Prostate gland (tissue), 2 donors: ENCODE measurements around the gene TAF10. TPM values are rescaled to one million over a fixed set of nuclear protein-coding genes. Genes with fewer than 3 reads are reported as not detected.

Source experiments
- DNase-seq: peaks from one replicate; pipeline ENCODE4 v3.0.0-alpha.2; 2019; ENCODE audit warnings: low spot score
- H3K27ac ChIP-seq, 2 donors: fragments of 200-600 bp; sonication (generic); 2 replicates each; pipeline ENCODE4 v1.5.1; 2017 to 2019
- H3K27me3 ChIP-seq: fragments of 200-600 bp; sonication (generic); replicated peaks from 2 replicates; pipeline ENCODE4 v1.5.1; 2019; ENCODE audit not compliant: insufficient read depth
- H3K36me3 ChIP-seq, 2 donors: fragments of 200-600 bp; sonication (generic); 1 replicate in 1 of 2; 2 replicates in 1 of 2; pipeline versions ENCODE4 v1.5.1 to v1.8.1; 2017 to 2019
- H3K4me1 ChIP-seq: fragments of 200-600 bp; sonication (generic); replicated peaks from 2 replicates; pipeline ENCODE4 v1.5.1; 2019
- H3K4me3 ChIP-seq, 2 donors: fragments of 200-600 bp; sonication (generic); 2 replicates each; pipeline ENCODE4 v1.5.1; 2017 to 2019
- H3K9me3 ChIP-seq: fragments of 200-600 bp; sonication (generic); 2 replicates; pipeline ENCODE4 v1.5.1; 2017
- POLR2A ChIP-seq: fragments of 450-650 bp; IDR thresholded peaks from one replicate; pipeline ENCODE4 v1.6.1; 2016; ENCODE audit warnings: antibody characterized with exemption, mild to moderate bottlenecking
- POLR2AphosphoS5 ChIP-seq: sonication (generic); formaldehyde crosslinking; IDR thresholded peaks from one replicate; pipeline ENCODE4 v1.6.1; 2017; ENCODE audit warnings: antibody characterized with exemption
- WGBS: methylation state at CpG from one replicate; pipeline ENCODE4 v1.1.5; 2018; 5-methylcytosine and 5-hydroxymethylcytosine counted together
- intact Hi-C: fragments of 100-400 bp; cut with DNase I; formaldehyde crosslinking; loops from one replicate; pipeline ENCODE4 v1.14.2; 2022
- total RNA-seq, 2 donors: library from RNA; depleted of rRNA; stranded (reverse); fragments of >200 nt; gene quantifications; one replicate each; pipeline ENCODE4 v1.1.0, GENCODE V29; 2016
- TF ChIP-seq, protein P1 (sequence below), 4 experiments: fragments of 200-600 bp in 2 of 4; fragments of 450-650 bp in 2 of 4; sonication (generic) in 2 of 4; IDR thresholded peaks; 1 replicate in 3 of 4; 2 replicates in 1 of 4; pipeline ENCODE4 v1.5.1; 2016 to 2019; ENCODE audit warnings: antibody characterized with exemption in 4 of 4, mild to moderate bottlenecking in 2 of 4, moderate library complexity in 2 of 4

The TAF10 gene
- total RNA-seq, 2 donors from 2014 or later, result 130 to 193 TPM

DNA sequence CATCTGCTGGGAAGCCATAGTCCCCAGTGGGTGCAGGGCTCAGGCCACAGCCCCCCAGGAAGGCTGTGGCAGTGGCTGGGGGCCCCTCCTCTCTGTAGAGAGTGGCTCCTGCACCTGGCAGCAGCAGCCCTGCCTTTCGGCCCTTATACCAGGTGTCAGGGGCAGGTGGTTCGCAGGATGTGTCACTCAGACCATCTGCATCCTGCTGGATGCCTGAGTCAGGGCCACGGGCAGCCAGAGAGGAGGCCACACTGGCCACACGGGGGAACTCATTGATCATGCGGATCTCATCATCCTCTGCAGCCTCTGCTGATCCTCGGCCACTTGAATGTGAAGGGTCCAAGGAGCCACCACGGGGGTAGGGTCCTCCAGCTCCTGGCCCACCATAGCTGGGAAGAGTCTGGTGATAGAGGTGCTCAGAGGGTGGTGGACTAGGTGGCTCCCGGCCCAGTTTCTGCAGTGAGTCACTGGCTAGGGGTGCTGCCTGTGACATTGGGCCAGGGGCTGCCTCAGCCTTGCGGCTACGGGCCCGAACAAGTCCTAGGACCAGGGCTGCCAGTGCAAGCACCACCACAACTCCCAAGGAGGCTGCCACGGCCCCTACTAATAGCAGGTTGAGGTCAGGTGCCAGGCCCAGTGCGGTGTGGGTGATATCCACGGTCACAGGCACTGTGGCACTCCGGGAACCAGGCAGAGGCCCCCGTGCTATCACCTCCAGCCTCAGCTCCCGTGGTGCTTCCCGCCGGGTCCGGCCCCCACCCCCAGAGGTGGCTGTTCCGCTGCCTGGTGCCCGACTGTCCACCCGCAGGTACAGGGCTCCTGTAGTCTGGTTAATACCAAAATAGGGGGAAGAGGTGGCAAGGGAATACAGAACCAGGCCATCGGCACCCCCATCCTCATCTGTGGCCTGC lies 10.5 kb upstream of the TAF10 start:
- H3K9me3 ChIP-seq, result no peaks in the 10 kb centered on the region
- intact Hi-C loops, result no loop called here
- H3K4me1 ChIP-seq, result no peaks in the 10 kb centered on the region
- WGBS, result 91% methylated on average over 21 of the region's 24 CpGs
- H3K4me3 ChIP-seq, result no peak overlapping the region
- no peak for DNase-seq
- TF ChIP-seq POLR2AphosphoS5, result no peak
- TF ChIP-seq, protein P1, sequence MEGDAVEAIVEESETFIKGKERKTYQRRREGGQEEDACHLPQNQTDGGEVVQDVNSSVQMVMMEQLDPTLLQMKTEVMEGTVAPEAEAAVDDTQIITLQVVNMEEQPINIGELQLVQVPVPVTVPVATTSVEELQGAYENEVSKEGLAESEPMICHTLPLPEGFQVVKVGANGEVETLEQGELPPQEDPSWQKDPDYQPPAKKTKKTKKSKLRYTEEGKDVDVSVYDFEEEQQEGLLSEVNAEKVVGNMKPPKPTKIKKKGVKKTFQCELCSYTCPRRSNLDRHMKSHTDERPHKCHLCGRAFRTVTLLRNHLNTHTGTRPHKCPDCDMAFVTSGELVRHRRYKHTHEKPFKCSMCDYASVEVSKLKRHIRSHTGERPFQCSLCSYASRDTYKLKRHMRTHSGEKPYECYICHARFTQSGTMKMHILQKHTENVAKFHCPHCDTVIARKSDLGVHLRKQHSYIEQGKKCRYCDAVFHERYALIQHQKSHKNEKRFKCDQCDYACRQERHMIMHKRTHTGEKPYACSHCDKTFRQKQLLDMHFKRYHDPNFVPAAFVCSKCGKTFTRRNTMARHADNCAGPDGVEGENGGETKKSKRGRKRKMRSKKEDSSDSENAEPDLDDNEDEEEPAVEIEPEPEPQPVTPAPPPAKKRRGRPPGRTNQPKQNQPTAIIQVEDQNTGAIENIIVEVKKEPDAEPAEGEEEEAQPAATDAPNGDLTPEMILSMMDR (IDR thresholded peaks at IDR 0.05), result no peak
- no peak for TF ChIP-seq POLR2A
- no peak overlapping the region for H3K27ac ChIP-seq
- H3K27me3 ChIP-seq, result no peaks in the 10 kb centered on the region
- no peaks in the 10 kb centered on the region for H3K36me3 ChIP-seq

DNA sequence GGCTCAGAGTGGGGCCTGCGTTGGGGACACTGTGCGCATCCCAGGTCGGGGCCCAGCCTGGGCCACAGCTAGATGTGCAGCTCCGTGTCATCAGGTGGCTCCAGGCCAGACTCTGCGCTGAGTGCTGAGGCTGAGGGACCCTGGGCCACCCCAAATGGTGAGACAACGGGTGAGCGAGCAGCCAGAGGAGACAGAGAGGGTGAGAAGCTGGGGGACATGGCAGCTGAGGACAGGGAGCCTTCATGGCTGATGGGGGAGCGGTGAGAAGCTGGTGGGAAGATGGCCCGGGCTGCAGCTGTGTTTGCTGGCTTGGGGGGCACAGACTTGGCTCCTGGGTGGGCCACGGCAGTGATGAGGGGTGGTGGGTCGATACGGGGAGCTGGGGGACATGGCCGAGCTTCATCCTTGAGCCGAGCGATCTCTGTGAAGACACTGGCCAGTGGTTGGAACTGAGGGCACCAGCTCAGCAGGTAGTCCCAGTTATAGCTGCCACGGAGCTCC lies 9.7 kb upstream of the TAF10 start:
- no peak for DNase-seq
- H3K4me3 ChIP-seq, result no peak overlapping the region
- H3K4me1 ChIP-seq, result no peaks in the 10 kb centered on the region
- H3K36me3 ChIP-seq, result no peaks in the 10 kb centered on the region
- TF ChIP-seq, protein P1 (IDR thresholded peaks at IDR 0.05), result no peak
- TF ChIP-seq POLR2A (no peak), POLR2AphosphoS5 (no peak)
- H3K27ac ChIP-seq, result no peak overlapping the region
- WGBS, result 69% methylated on average over 10 of the region's 16 CpGs
- H3K9me3 ChIP-seq, result no peaks in the 10 kb centered on the region
- no peaks in the 10 kb centered on the region for H3K27me3 ChIP-seq
- intact Hi-C loops, result no loop called here

DNA sequence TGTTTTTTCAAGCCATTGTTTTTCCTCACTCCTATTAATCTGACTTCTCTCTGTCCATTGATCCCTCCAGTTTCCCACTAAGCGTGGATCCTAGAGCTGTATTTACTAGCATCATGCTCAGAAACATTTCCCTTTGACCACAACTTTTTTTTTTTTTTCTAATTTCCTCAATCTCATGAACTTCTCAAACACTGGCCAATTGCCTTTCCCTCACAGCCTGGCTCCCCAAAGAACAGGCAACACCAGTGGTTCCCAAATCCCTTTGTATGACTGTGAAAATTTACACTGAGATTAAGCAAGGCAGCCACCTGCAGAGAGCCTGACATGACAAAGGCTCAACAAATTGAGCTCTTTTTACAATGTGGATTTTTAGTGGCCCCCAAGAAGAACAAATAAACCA lies 8.6 kb upstream of the TAF10 start:
- H3K4me3 ChIP-seq, result no peak overlapping the region
- DNase-seq, result no peak
- H3K36me3 ChIP-seq, result no peaks in the 10 kb centered on the region
- no peaks in the 10 kb centered on the region for H3K27me3 ChIP-seq
- TF ChIP-seq, protein P1 (IDR thresholded peaks at IDR 0.05), result no peak
- no peak for TF ChIP-seq POLR2AphosphoS5
- TF ChIP-seq POLR2A, result no peak
- no peaks in the 10 kb centered on the region for H3K4me1 ChIP-seq
- H3K9me3 ChIP-seq, result no peaks in the 10 kb centered on the region
- intact Hi-C loops, result no loop called here
- WGBS, result 82% methylated on average over 1 of the region's 1 CpG
- H3K27ac ChIP-seq, result no peak overlapping the region

DNA sequence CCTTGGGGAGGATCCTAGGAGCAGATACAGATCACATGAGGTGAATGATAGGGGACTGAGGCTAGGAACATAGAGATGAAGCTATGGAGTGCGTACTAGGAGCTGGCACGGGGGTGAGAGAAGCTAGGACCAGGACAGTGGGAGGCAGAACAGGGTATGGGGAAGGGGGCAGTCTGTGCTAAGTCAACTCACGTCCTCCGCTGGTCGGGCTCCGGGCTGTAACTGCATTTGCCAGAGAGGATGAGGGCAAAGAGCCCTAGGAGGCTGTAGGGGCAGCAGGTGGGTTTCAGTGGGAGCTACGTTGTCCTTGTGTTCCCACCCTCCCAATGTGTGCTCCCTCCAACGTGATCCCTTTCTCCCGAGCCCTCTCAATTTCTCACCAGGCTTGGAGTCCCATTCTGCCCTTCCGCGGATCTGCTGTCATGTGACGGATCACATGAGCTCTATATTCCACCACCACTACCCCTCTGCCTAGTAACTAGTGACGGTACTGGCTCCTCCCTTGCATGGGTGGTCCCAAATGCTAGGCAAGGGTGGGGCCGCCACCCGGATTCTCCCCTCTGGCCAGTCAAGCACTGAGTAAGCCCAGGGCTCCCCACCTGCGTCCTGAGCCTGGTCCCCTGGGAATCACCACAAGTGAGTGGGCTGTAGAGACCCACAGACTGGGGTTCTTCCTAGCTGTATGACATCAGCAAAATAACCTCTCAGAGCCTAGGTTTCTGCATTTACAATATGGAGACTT lies 7.2 kb upstream of the TAF10 start, which contains the start of gene TPP1:
Gene TPP1 (minus strand): TSS at position 419 of the 742 bp plus-strand sequence. CDS start 22 bp downstream, at position 397.
- Histone ChIP-seq H3K4me3 (peak within 1 kb of the TSS; percentile 47 to 62), H3K27me3 (no peaks in the 10 kb centered on the region), H3K4me1 (no peaks in the 10 kb centered on the region), H3K9me3 (no peaks in the 10 kb centered on the region), H3K36me3 (no peaks in the 10 kb centered on the region), H3K27ac (peak within 1 kb of the TSS; percentile 77 to 84)
- peak; percentile 96 for DNase-seq
- TF ChIP-seq POLR2A, result peak; percentile 90
- TF ChIP-seq, protein P1 (IDR thresholded peaks at IDR 0.05), result peak in 1 of 4 experiments; percentile 13
- TF ChIP-seq POLR2AphosphoS5, result peak; percentile 99
- 0% methylated on average over 16 of the region's 16 CpGs for WGBS
- intact Hi-C loops, result no loop called here
